NB4 (cell line): ENCODE results near the gene DCHS2.

Experiments used
- CTCF ChIP-seq: IDR thresholded peaks from one replicate; pipeline ENCODE4 v1.5.1; 2012; ENCODE audit warnings: low read depth, low read length
- MYC ChIP-seq: IDR thresholded peaks from 2 replicates; pipeline ENCODE4 v1.6.1; 2011; ENCODE audit warnings: low read depth, low read length
- POLR2A ChIP-seq: IDR thresholded peaks from 2 replicates; pipeline ENCODE4 v1.6.1; 2011; ENCODE audit warnings: mild to moderate bottlenecking; ENCODE audit not compliant: insufficient read length; ENCODE audit errors: extremely low read depth

GRCh38 chr4:154304679-154305078 lies 186.9 kb downstream of the DCHS2 start:
- no peak for TF ChIP-seq CTCF
- no peak for TF ChIP-seq POLR2A
- TF ChIP-seq MYC: no peak
